B cell (primary cell): Measurements from ENCODE around the gene LRP11. TPM values are rescaled to one million over a fixed set of nuclear protein-coding genes. Genes with fewer than 3 reads are reported as not detected.

Source experiments
- ATAC-seq: fragments of 200-7000 bp; cut with Tn5 transposase; one replicate; pipeline ENCODE4 v1.10.0; 2021; ENCODE audit warnings: low read depth, mild to moderate bottlenecking, moderate number of reproducible peaks, moderate library complexity
- CTCF ChIA-PET: fragments of 350-600 bp; sonication (Branson Sonifier 250); formaldehyde crosslinking; loops from one replicate; lab custom pipeline; 2021; ENCODE audit warnings: antibody characterized with exemption, inconsistent platforms; lab: Charles Lee
- POLR2A ChIA-PET: fragments of 350-600 bp; sonication (Branson Sonifier 250); formaldehyde crosslinking; loops from one replicate; lab custom pipeline; 2021; ENCODE audit warnings: antibody characterized with exemption; lab: Charles Lee
- DNase-seq: peaks from one replicate; pipeline ENCODE4 v3.0.0; 2013
- H2AFZ ChIP-seq: 2 replicates; pipeline ENCODE4 v1.6.1; 2012; ENCODE audit warnings: mild to moderate bottlenecking, low read depth, low read length; ENCODE audit not compliant: insufficient read depth, poor library complexity, severe bottlenecking
- H3K27ac ChIP-seq, 2 donors: 1 replicate in 1 of 2; 2 replicates in 1 of 2; pipeline ENCODE4 v1.5.1; 2012 to 2013; ENCODE audit warnings: low read length in 2 of 2, mild to moderate bottlenecking in 2 of 2, moderate library complexity in 1 of 2
- H3K27me3 ChIP-seq, 4 experiments: fragments of 200-600 bp in 1 of 4; sonication (generic) in 1 of 4; replicated peaks in 1 of 4; 1 replicate in 2 of 4; 2 replicates in 2 of 4; pipeline versions ENCODE4 v1.6.1 to v1.7.0; 2013 to 2016; ENCODE audit warnings: low read length in 3 of 4, mild to moderate bottlenecking in 2 of 4, mixed read lengths in 1 of 4, moderate library complexity in 1 of 4; ENCODE audit not compliant: insufficient read depth in 4 of 4, control insufficient read depth in 3 of 4; ENCODE audit errors: control extremely low read depth in 1 of 4
- H3K36me3 ChIP-seq, 2 experiments: replicated peaks in 1 of 2; 1 replicate in 1 of 2; 2 replicates in 1 of 2; pipeline versions ENCODE4 v1.6.1 to v1.7.1; 2013; ENCODE audit warnings: low read length in 1 of 2; ENCODE audit not compliant: insufficient read depth in 2 of 2, control insufficient read depth in 1 of 2; ENCODE audit errors: control extremely low read depth in 1 of 2, extremely low read depth in 1 of 2
- H3K4me1 ChIP-seq, 2 donors: fragments of 200-600 bp in 1 of 2; sonication (generic) in 1 of 2; 1 replicate in 1 of 2; 2 replicates in 1 of 2; pipeline versions ENCODE4 v1.5.1 to v1.6.1; 2013 to 2017; ENCODE audit warnings: low read length in 2 of 2; ENCODE audit not compliant: control insufficient read depth in 2 of 2, insufficient read depth in 2 of 2
- H3K4me2 ChIP-seq: replicated peaks from 2 replicates; pipeline ENCODE3; 2012; ENCODE audit warnings: mild to moderate bottlenecking, low read depth, low read length; ENCODE audit not compliant: poor library complexity, severe bottlenecking
- H3K4me3 ChIP-seq, 5 experiments: fragments of 200-600 bp in 1 of 5; sonication (generic) in 1 of 5; 1 replicate in 3 of 5; 2 replicates in 2 of 5; pipeline versions ENCODE4 v1.5.1 to v1.7.0; 2011 to 2016; ENCODE audit warnings: low read length in 4 of 5, mild to moderate bottlenecking in 4 of 5, low read depth in 2 of 5, control low read depth in 1 of 5, moderate library complexity in 1 of 5; ENCODE audit not compliant: insufficient read depth in 1 of 5; ENCODE audit errors: control extremely low read depth in 1 of 5, extremely low read depth in 1 of 5
- H3K79me2 ChIP-seq: fragments of 200-600 bp; sonication (generic); one replicate; pipeline ENCODE4 v1.6.0; 2016; ENCODE audit warnings: low read length; ENCODE audit not compliant: control insufficient read depth, insufficient read depth
- H3K9ac ChIP-seq: fragments of 200-600 bp; sonication (generic); 2 replicates; pipeline ENCODE4 v1.6.1; 2017; ENCODE audit warnings: mild to moderate bottlenecking, low read length, moderate library complexity
- H3K9me3 ChIP-seq, 3 donors: one replicate each; pipeline versions ENCODE4 v1.6.1 to v1.7.1; 2013; ENCODE audit warnings: low read length in 2 of 3; ENCODE audit not compliant: control insufficient read depth in 2 of 3, insufficient read depth in 1 of 3; ENCODE audit errors: control extremely low read depth in 1 of 3
- H4K20me1 ChIP-seq: 2 replicates; pipeline ENCODE4 v1.6.0; 2012; ENCODE audit warnings: mild to moderate bottlenecking, low read length; ENCODE audit not compliant: insufficient read depth, control insufficient read depth, poor library complexity, severe bottlenecking
- H3K27ac Mint-ChIP-seq: one replicate; pipeline ENCODE4 v1.8.0; 2021; ENCODE audit warnings: mixed read lengths
- H3K27me3 Mint-ChIP-seq: one replicate; pipeline ENCODE4 v1.8.0; 2021; ENCODE audit warnings: mixed read lengths
- H3K4me1 Mint-ChIP-seq: one replicate; pipeline ENCODE4 v1.8.0; 2021; ENCODE audit warnings: mixed read lengths
- H3K4me3 Mint-ChIP-seq: one replicate; pipeline ENCODE4 v1.8.0; 2021; ENCODE audit warnings: mixed read lengths
- H3K9me3 Mint-ChIP-seq: one replicate; pipeline ENCODE4 v1.8.0; 2022; ENCODE audit warnings: mixed read lengths; ENCODE audit not compliant: insufficient read depth
- CTCF ChIP-seq: fragments of 200-600 bp; IDR thresholded peaks from one replicate; pipeline ENCODE4 v1.8.0; 2022; ENCODE audit warnings: antibody characterized with exemption, mild to moderate bottlenecking
- EZH2 ChIP-seq: IDR thresholded peaks from 2 replicates; pipeline ENCODE4 v1.6.1; 2012; ENCODE audit warnings: borderline replicate concordance, low read depth, mild to moderate bottlenecking, moderate library complexity, low read length; ENCODE audit not compliant: insufficient read depth, poor library complexity, severe bottlenecking
- WGBS: methylation state at CpG from one replicate; pipeline ENCODE4 v1.1.5; 2013; ENCODE audit warnings: missing lambda C conversion rate; ENCODE audit not compliant: insufficient coverage; 5-methylcytosine and 5-hydroxymethylcytosine counted together
- intact Hi-C: fragments of 100-400 bp; cut with micrococcal nuclease; formaldehyde crosslinking; loops from one replicate; pipeline ENCODE4 v1.10.0; 2022
- polyA plus RNA-seq: library from polyadenylated mRNA; depleted of rRNA; stranded (reverse); fragments of >200 nt; gene quantifications from 2 replicates; pipeline ENCODE4 v1.2.3, GENCODE V29; 2012
- total RNA-seq, 2 donors: library from RNA; stranded (reverse); fragments of 120-200 nt in 1 of 2; gene quantifications; 1 replicate in 1 of 2; 2 replicates in 1 of 2; pipeline versions ENCODE4 v1.2.3 to v1.2.4, GENCODE V29; 2013 to 2022

The LRP11 gene
- total and polyA plus RNA-seq, 2 donors (not counting 1 experiment from before 2014, with no cell fraction given), result 0.34 to 1.2 TPM

- ChIA-PET POLR2A (no interaction called here), CTCF (no interaction called here)
- TF ChIP-seq CTCF (no peak), EZH2 (no peak)
- Histone ChIP-seq H3K4me1 (no peaks in the 10 kb centered on the region), H3K79me2 (no peaks in the 10 kb centered on the region), H3K27me3 (peaks cover 0 to 22% (median 4%) of the 10 kb centered on the region in 4 experiments), H4K20me1 (no peaks in the 10 kb centered on the region), H3K4me3 (no peak overlapping the region), H3K27ac (no peak overlapping the region), H3K36me3 (no peaks in the 10 kb centered on the region), H3K9ac (no peak overlapping the region), H2AFZ (no peak overlapping the region), H3K9me3 (peaks cover 0 to 4% (median 0%) of the 10 kb centered on the region in 3 donors), H3K4me2 (no peak overlapping the region)
- no peak for ATAC-seq
- Mint-ChIP-seq H3K27me3 (peaks cover 73% of the 10 kb centered on the region), H3K4me1 (no peaks in the 10 kb centered on the region), H3K4me3 (no peak overlapping the region), H3K9me3 (no peaks in the 10 kb centered on the region), H3K27ac (no peak overlapping the region)
- WGBS, result 94% methylated on average over 10 of the region's 10 CpGs
- intact Hi-C loops, result no loop called here
- DNase-seq, result no peak
Observed at GRCh38 chr6:149881066-149881766, 17.1 kb upstream of the LRP11 start.

GRCh38 chr6:149877659-149878058 lies 13.5 kb upstream of the LRP11 start:
- ChIA-PET POLR2A (no interaction called here), CTCF (interaction anchor here (0.7 to 1.6 kb wide), 2 partner anchors 12 to 42 kb away, joined by 3 to 4 read pairs; no protein-coding TSS in a partner anchor)
- no peak overlapping the region for H2AFZ ChIP-seq

More at GRCh38 chr6:149877659-149878058, 13.5 kb upstream of the LRP11 start:
- DNase-seq (no peak), ATAC-seq (no peak)
- Histone ChIP-seq H3K36me3 (no peaks in the 10 kb centered on the region), H3K79me2 (no peaks in the 10 kb centered on the region), H3K27ac (no peak overlapping the region), H4K20me1 (no peaks in the 10 kb centered on the region), H3K4me2 (no peak overlapping the region), H3K4me3 (no peak overlapping the region), H3K4me1 (no peaks in the 10 kb centered on the region), H3K9ac (no peak overlapping the region), H3K9me3 (peaks cover 0 to 4% (median under 1%) of the 10 kb centered on the region in 3 donors), H3K27me3 (peaks cover 0 to 17% (median 8%) of the 10 kb centered on the region in 4 experiments)
- no peaks in the 10 kb centered on the region for H3K9me3 Mint-ChIP-seq
- H3K4me3 Mint-ChIP-seq, result no peak overlapping the region
- WGBS, result 92% methylated on average over 1 of the region's 1 CpG
- no peaks in the 10 kb centered on the region for H3K4me1 Mint-ChIP-seq
- no peak for TF ChIP-seq CTCF
- TF ChIP-seq EZH2, result no peak
- H3K27ac Mint-ChIP-seq, result no peak overlapping the region
- peaks cover 70% of the 10 kb centered on the region for H3K27me3 Mint-ChIP-seq
- intact Hi-C loops, result no loop called here
